GM12873 (cell line): Measurements from ENCODE around the gene RGL2.

Source experiments
- TF ChIP-seq, protein P1 (sequence below): IDR thresholded peaks from 2 replicates; pipeline ENCODE4 v1.5.1; 2012; ENCODE audit warnings: low read depth, mild to moderate bottlenecking, moderate library complexity, low read length, control low read depth; ENCODE audit not compliant: insufficient read depth; ENCODE audit errors: missing control alignments

The RGL2 gene

DNA sequence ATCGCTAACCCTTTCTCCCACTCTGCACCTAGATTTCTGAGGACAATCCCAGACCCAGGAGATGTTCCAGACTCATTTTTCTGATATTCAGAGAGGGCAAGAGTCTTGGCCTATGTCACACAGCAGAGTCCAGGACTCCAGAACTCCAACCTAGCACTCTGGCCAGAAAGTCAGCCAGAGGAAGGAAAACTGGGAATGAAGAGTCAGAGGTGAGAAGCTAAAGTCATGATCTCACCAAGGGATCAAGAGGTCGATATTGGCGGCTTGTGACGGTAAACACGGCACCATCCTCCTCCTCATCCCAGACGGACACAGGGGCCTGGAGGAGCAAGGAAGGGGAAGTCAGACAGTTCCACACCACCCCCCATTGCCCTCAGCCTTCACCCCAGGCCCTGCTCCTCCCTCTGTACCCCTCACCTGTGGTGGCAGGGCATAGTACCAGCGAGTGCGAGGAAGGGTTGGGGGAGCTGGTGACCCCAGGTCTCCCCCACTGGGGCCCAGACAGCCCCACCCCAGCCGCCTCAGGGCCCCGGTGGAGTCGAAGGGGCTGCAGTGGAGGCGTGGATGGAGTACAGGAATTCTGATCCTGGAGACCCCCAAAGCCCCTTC, 1.8 kb downstream of the RGL2 start:
- TF ChIP-seq, protein P1, sequence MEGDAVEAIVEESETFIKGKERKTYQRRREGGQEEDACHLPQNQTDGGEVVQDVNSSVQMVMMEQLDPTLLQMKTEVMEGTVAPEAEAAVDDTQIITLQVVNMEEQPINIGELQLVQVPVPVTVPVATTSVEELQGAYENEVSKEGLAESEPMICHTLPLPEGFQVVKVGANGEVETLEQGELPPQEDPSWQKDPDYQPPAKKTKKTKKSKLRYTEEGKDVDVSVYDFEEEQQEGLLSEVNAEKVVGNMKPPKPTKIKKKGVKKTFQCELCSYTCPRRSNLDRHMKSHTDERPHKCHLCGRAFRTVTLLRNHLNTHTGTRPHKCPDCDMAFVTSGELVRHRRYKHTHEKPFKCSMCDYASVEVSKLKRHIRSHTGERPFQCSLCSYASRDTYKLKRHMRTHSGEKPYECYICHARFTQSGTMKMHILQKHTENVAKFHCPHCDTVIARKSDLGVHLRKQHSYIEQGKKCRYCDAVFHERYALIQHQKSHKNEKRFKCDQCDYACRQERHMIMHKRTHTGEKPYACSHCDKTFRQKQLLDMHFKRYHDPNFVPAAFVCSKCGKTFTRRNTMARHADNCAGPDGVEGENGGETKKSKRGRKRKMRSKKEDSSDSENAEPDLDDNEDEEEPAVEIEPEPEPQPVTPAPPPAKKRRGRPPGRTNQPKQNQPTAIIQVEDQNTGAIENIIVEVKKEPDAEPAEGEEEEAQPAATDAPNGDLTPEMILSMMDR: no peak

DNA sequence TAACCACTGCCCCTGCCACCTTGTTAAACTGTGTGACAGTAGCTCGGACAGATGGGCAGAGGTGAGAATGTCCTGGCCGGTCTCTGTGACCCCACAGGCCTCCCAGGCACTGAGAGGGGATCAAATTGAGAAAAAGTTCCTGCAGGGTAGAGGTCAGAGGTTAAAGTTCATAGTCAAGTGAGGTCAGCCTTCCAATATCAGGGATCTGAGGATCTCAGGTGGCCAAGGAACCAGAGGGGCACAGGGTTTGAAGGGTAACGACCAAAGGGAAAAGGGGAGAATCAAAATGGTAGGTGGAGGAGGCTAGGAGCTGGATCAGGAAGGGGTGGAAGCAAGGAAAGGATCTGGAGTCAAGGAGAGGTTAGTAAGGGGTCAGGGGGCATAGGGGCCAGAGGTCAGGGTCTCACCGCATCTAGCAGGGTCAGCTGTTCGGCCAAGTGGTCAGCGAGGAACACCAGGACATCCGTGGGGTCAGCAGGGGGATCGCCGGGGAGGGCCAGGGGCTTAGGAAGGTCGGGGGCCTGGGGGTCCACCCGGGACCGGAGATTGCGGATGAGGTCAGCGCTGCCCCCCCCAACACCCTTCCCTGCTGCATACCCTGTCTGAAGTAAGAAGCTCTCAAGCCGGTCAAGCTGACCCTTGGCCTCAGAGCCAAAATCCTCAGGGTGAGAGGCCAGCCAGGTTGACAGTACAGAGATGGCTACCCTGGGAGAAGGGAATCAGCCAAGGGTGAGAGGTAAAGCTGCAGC, 2.9 kb downstream of the RGL2 start:
- TF ChIP-seq, protein P1: no peak

DNA sequence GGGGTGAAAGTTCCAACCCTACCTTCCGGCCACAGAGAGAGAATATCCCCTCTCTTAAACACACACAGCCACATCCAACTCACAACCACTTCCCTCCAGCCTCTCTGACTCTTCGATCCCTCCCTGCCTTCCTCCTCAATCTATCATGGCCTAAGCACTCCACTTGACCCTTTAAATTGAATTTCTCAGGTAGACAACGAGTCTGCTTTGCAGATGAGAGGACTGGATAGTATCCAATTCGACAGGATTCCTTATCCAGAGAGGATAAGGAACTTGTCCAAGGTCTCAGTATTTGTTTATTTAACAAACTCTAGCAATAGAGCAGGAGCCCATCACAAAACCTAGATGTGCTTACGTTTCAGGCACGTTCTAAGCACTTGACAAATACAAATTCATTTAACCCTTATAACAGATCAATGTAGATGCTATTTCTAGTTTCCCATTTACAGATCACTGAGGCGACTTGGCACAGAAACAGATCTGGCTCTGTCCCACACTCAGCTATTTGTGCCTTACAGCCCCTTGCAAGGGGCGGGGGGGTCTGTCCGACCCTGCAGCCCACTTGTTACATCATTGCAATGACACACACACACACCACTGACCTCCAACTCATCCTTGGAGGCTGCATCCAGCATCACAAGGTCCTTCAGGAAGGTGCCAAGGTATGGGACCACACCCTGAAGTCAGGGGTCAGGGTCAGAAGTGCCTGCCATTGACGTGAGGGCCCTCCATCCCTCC, 4.5 kb downstream of the RGL2 start:
- TF ChIP-seq, protein P1: no peak

DNA sequence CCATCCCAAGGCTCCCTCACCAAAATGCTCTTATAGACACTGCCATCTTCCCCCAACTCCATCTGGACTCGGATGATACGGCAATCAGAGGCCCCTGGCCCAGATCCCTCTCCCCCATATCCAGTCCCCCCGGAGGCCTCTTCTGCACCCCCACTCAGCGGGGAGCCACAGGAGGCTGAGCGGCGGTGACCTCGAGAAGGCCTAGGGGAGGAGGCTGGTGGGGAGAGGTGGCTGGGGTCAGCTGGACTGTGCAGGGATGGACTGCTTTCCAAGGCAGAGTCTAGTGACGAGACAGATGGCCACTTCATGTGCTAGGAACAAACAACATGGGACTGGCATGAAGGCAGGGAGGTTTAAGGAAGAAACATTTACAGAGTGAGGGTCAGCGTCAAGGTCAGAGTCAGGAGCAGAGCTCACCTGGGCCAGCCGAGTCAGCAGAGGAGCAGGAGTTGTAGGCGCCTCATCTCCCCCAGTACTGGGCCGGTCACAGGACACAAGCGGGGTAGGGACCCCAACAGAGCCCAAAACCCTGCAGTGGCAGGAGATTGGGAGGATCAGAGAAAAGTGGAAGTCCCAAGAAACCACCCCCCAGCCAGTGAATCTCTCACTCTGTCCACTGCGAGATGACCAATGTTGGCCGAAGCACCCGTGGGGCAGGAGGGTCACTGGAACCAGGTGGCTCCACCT, 5.6 kb downstream of the RGL2 start:
- TF ChIP-seq, protein P1: no peak

DNA sequence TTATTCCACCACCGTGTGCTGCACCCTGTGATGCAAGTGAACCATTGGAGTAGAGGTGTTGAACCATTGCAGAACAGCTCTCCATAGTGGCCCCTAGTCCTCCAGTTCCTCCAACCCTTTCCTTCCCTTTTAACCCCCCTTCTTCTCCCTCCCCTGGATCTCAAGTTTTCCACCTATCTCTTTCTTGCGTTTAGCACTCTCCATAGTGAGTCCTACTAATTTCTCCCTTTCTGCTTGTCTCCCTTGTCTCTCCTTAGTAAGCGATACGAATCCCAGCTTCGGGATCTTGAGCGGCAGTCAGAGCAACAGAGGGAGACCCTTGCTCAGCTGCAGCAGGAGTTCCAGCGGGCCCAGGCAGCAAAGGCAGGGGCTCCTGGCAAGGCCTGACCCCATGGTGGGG, 8.3 kb downstream of the RGL2 start:
- TF ChIP-seq, protein P1: no peak

DNA sequence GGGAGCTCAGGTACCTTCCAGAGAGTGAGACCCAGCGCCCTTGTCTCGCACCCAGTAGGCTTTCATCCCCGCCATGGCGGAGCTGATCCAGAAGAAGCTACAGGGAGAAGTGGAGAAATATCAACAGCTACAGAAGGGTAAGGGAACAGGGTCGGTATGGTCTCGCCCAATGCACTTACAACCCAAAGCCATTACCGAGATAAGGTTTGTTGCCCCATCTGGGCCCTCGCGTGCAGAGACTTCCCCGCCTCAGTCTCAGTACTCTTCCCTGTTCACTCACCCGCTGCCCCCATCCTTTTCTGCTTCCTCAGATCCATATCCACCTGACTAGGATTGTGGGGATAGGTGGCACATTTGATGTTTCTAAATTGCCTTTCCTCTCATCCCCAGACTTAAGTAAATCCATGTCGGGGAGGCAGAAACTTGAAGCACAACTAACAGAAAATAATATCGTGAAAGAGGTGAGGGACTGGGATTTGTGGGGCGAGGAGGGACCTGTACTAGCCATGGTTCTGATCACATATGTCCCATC, 8.9 kb downstream of the RGL2 start:
- TF ChIP-seq, protein P1: no peak
